GM23248 (cell line): ENCODE results near the gene NINL. TPM values are rescaled to one million over a fixed set of nuclear protein-coding genes. Genes with fewer than 3 reads are reported as not detected.
A peak's percentile ranks its signal among the peaks of the same experiment; 100 is the strongest.

Experiments used
- DNase-seq: peaks from one replicate; pipeline ENCODE4 v3.0.0-alpha.2; 2015
- H2AFZ ChIP-seq: fragments of 200-600 bp; sonication (generic); 2 replicates; pipeline ENCODE4 v1.6.1; 2016; ENCODE audit warnings: antibody characterized with exemption
- H3F3A ChIP-seq: fragments of 200-600 bp; sonication (generic); 2 replicates; pipeline ENCODE4 v1.6.1; 2016; ENCODE audit warnings: mild to moderate bottlenecking, antibody characterized with exemption, mixed run types; ENCODE audit not compliant: insufficient read depth
- H3K27ac ChIP-seq: fragments of 200-600 bp; sonication (generic); 2 replicates; pipeline ENCODE4 v1.5.1; 2016; ENCODE audit warnings: mild to moderate bottlenecking
- H3K27me3 ChIP-seq: fragments of 200-600 bp; sonication (generic); replicated peaks from 2 replicates; pipeline ENCODE4 v1.6.1; 2016; ENCODE audit warnings: mild to moderate bottlenecking; ENCODE audit not compliant: insufficient read depth
- H3K36me3 ChIP-seq: fragments of 200-600 bp; sonication (generic); 2 replicates; pipeline ENCODE4 v1.6.1; 2016; ENCODE audit warnings: low read depth, mild to moderate bottlenecking
- H3K4me1 ChIP-seq: fragments of 200-600 bp; sonication (generic); 2 replicates; pipeline ENCODE4 v1.6.1; 2016; ENCODE audit warnings: mild to moderate bottlenecking; ENCODE audit not compliant: insufficient read depth
- H3K4me2 ChIP-seq: fragments of 200-600 bp; sonication (generic); one replicate; pipeline ENCODE4 v1.6.1; 2016; ENCODE audit warnings: mild to moderate bottlenecking; ENCODE audit not compliant: unreplicated experiment
- H3K4me3 ChIP-seq: fragments of 200-600 bp; sonication (generic); 2 replicates; pipeline ENCODE4 v1.5.1; 2016; ENCODE audit warnings: mild to moderate bottlenecking
- H3K79me2 ChIP-seq: fragments of 200-600 bp; sonication (generic); 2 replicates; pipeline ENCODE4 v1.6.1; 2016; ENCODE audit warnings: mild to moderate bottlenecking; ENCODE audit not compliant: insufficient read depth
- H3K9ac ChIP-seq: fragments of 200-600 bp; sonication (generic); 2 replicates; pipeline ENCODE4 v1.6.1; 2016; ENCODE audit warnings: mild to moderate bottlenecking
- H3K9me2 ChIP-seq: fragments of 200-600 bp; sonication (generic); 2 replicates; pipeline ENCODE4 v1.6.1; 2016; ENCODE audit warnings: mixed run types, mild to moderate bottlenecking, moderate library complexity; ENCODE audit not compliant: insufficient read depth
- H3K9me3 ChIP-seq: fragments of 200-600 bp; sonication (generic); one replicate; pipeline ENCODE4 v1.6.1; 2017; ENCODE audit warnings: low read depth
- H4K20me1 ChIP-seq: fragments of 200-600 bp; sonication (generic); 2 replicates; pipeline ENCODE4 v1.6.0; 2016; ENCODE audit not compliant: insufficient read depth
- EZH2 ChIP-seq: fragments of 200-600 bp; sonication (generic); IDR thresholded peaks from 2 replicates; pipeline ENCODE4 v1.6.1; 2018; ENCODE audit warnings: antibody characterized with exemption, mild to moderate bottlenecking; ENCODE audit not compliant: insufficient read depth, poor library complexity, severe bottlenecking
- EZH2phosphoT487 ChIP-seq: fragments of 200-600 bp; sonication (generic); IDR thresholded peaks from 2 replicates; pipeline ENCODE4 v1.6.1; 2018; ENCODE audit warnings: antibody characterized with exemption, moderate library complexity, mild to moderate bottlenecking, low read depth; ENCODE audit not compliant: insufficient read depth
- WGBS, 2 experiments: methylation state at CpG; one replicate each; pipeline ENCODE4 v1.1.6; 2015 to 2017; ENCODE audit warnings: low lambda C conversion rate in 2 of 2, low coverage in 1 of 2; ENCODE audit errors: missing lambda C conversion rate in 2 of 2; 5-methylcytosine and 5-hydroxymethylcytosine counted together
- in situ Hi-C: fragments of 300-500 bp; cut with MboI; formaldehyde crosslinking; loops from 2 replicates; pipeline ENCODE4 v1.15.0; 2020
- polyA plus RNA-seq: library from polyadenylated mRNA; unstranded; fragments of >200 nt; fragmentation: Nextera tagmentation; extraction: Ambion mirVana; gene quantifications from 2 replicates; pipeline ENCODE4 v1.2.1, GENCODE V29; 2016
- total RNA-seq: library from RNA; depleted of rRNA; stranded (reverse); fragments of >200 nt; shearing (Covaris generic); gene quantifications from 2 replicates; pipeline ENCODE4 v1.2.3, GENCODE V29; 2014

Gene NINL
- total and polyA plus RNA-seq, 2 experiments from 2014 or later: 1.9 to 3.4 TPM

DNA sequence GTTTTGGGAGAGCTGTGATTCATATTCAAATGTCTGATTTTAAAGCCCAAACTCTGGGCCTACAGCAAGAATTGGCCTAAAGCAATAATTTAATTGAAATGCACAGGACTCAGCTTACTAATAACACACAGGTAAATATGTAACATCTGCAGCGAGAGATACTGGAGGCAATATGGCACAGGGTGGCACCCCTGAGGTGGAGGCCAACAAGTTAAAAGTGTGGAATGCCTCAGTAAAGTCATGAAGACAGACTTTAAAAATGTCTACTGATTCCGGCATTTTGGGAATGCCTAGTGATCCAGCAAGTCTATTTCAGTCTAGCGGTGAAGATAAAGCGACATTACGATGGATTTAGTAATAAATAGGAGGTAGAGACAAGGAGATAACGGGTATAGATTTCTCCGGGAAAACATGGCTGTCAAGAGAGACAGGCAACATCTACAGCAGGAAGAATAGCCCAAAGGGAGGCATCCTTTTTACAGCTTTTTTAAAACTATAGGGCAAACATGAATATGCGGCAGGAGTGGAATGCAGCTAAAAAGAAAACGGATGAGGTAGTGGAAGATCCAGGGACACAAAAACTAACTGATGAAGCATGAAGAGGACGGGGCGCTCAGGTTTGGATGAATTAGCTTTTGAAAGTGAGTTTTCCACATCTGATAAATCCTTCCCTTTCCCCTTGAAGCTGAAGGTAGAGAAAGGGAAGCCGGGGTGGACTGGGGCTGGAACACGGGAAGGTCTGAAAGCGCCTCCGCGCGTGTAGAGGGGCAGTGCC is 37.3 kb upstream of the NINL start:
- H3K4me3 ChIP-seq: peak overlapping the region; percentile 93
- H3K9me3 ChIP-seq: no peaks in the 10 kb centered on the region
- peak overlapping the region; percentile 91 for H3K9ac ChIP-seq
- peak; percentile 15 for DNase-seq
- H3K4me1 ChIP-seq: peaks cover 4% of the 10 kb centered on the region
- WGBS, 2 experiments: 26% methylated on average over 17 of the region's 17 CpGs
- peaks cover 68% of the 10 kb centered on the region for H3K79me2 ChIP-seq
- peak overlapping the region; percentile 90 for H2AFZ ChIP-seq
- TF ChIP-seq EZH2: no peak
- TF ChIP-seq EZH2phosphoT487: no peak
- no peaks in the 10 kb centered on the region for H3K9me2 ChIP-seq
- peak overlapping the region; percentile 97 for H3K4me2 ChIP-seq
- in situ Hi-C loops: no loop called here
- no peaks in the 10 kb centered on the region for H3K36me3 ChIP-seq
- no peaks in the 10 kb centered on the region for H3K27me3 ChIP-seq
- H4K20me1 ChIP-seq: no peaks in the 10 kb centered on the region
- H3F3A ChIP-seq: peaks cover 7% of the 10 kb centered on the region
- H3K27ac ChIP-seq: peak overlapping the region; percentile 84

DNA sequence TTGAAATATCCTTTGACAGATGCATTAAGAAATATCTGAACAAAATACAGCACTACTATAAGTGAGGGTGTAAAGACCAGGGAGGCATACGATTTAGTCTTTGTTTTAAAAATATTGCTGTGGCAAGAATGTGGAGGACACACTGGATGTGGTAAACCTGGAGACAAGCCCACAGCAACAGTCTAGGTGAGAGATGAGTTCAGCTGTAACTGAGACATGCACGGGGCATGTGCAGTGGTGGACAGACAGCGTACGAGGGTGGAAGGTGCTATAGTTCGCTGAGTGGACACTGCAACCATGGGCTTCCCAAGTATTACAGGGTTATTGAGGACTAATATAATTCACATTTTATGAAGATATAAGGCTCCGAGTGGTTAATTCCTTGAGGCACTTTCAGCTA is 36.7 kb upstream of the NINL start:
- Histone ChIP-seq H3K27me3 (no peaks in the 10 kb centered on the region), H3K9ac (peak overlapping the region; percentile 91), H3K4me2 (peak overlapping the region; percentile 97), H3K9me3 (no peaks in the 10 kb centered on the region), H2AFZ (peak overlapping the region; percentile 90), H3K79me2 (peaks cover 74% of the 10 kb centered on the region), H3K4me1 (peaks cover 4% of the 10 kb centered on the region), H3F3A (peaks cover 7% of the 10 kb centered on the region), H3K4me3 (peak overlapping the region; percentile 93), H3K36me3 (no peaks in the 10 kb centered on the region), H4K20me1 (no peaks in the 10 kb centered on the region), H3K27ac (no peak overlapping the region; the same call in 1 of the 2 replicates), H3K9me2 (no peaks in the 10 kb centered on the region)
- WGBS, 2 experiments: 87 to 93% methylated on average over 6 of the region's 6 CpGs
- no peak for DNase-seq
- TF ChIP-seq EZH2phosphoT487 (no peak), EZH2 (no peak)
- in situ Hi-C loops: no loop called here

DNA sequence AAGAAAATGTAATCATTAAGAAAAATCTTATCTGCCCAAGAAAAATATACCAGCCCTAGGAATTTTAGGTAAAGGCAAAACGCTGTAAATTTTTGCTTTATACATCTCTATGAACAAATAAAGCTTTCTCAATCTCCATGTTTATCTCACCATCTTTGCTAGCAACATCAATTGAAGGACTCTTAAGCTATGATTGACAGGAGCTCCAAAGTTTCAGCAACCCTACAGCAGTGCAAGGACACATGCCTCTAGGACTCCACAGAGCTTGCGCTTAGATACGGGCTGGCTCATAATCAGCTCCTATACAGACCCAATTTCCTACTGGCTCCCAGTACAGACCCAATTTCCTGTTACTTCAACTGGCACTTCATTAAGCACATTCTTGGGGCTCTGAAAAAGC is 34.2 kb upstream of the NINL start:
- Histone ChIP-seq H4K20me1 (no peaks in the 10 kb centered on the region), H3K4me1 (peaks cover 4% of the 10 kb centered on the region), H3F3A (peaks cover 7% of the 10 kb centered on the region), H3K36me3 (0 out of 2 replicates have a peak, but pooled peaks cover 13% of the 10 kb centered on the region), H3K4me2 (no peak overlapping the region), H3K9me2 (no peaks in the 10 kb centered on the region), H3K9me3 (no peaks in the 10 kb centered on the region), H3K79me2 (peaks cover 82% of the 10 kb centered on the region), H3K27me3 (no peaks in the 10 kb centered on the region), H3K9ac (no peak overlapping the region), H3K27ac (no peak overlapping the region), H3K4me3 (no peak overlapping the region), H2AFZ (no peak overlapping the region)
- TF ChIP-seq EZH2phosphoT487 (no peak), EZH2 (no peak)
- no peak for DNase-seq
- 99 to 100% methylated on average over 3 of the region's 3 CpGs for WGBS, 2 experiments
- in situ Hi-C loops: no loop called here

DNA sequence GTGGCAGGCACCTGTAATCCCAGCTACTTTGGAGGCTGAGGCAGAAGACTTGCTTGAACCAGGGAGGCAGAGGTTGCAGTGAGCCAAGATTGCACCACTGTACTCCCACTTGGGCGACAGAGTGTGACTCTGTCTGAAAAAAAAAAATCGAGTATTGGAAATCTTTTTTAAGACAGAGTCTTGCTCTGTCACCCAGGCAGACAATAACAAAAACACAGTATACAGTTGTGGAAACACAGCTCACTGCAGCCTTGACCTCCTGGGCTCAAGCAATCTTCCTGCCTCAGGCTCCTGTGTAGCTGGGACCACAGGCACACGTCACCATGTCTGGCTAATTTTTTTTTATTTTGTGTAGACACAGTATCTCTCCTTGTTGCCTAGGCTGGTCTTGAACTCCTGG is 23.4 kb upstream of the NINL start:
- DNase-seq: no peak
- H3K4me1 ChIP-seq: no peaks in the 10 kb centered on the region
- H3K9ac ChIP-seq: no peak overlapping the region
- H3K27ac ChIP-seq: no peak overlapping the region
- no peak overlapping the region for H3K4me3 ChIP-seq
- WGBS, 2 experiments: 58 to 59% methylated on average over 3 of the region's 3 CpGs
- H3K36me3 ChIP-seq: no peaks in the 10 kb centered on the region
- no peaks in the 10 kb centered on the region for H3F3A ChIP-seq
- peaks cover 10% of the 10 kb centered on the region for H3K79me2 ChIP-seq
- no peaks in the 10 kb centered on the region for H3K9me3 ChIP-seq
- H3K9me2 ChIP-seq: no peaks in the 10 kb centered on the region
- no peak overlapping the region for H3K4me2 ChIP-seq
- TF ChIP-seq EZH2phosphoT487: no peak
- no peaks in the 10 kb centered on the region for H3K27me3 ChIP-seq
- H2AFZ ChIP-seq: no peak overlapping the region
- in situ Hi-C loops: no loop called here
- H4K20me1 ChIP-seq: no peaks in the 10 kb centered on the region
